LNCaP clone FGC (cell line): Measurements from ENCODE around the gene MACROH2A1.
A peak's percentile ranks its signal among the peaks of the same experiment; 100 is the strongest.

Source experiments
- DNase-seq: peaks from one replicate; pipeline ENCODE4 v3.0.0-alpha.2; 2011; ENCODE audit warnings: low read depth
- H3K4me3 ChIP-seq: 2 replicates; pipeline ENCODE4 v1.5.1; 2011; ENCODE audit warnings: mild to moderate bottlenecking, low read depth, low read length, control low read depth
- CTCF ChIP-seq: IDR thresholded peaks from 2 replicates; pipeline ENCODE4 v1.5.1; 2012; ENCODE audit warnings: mild to moderate bottlenecking; ENCODE audit not compliant: control insufficient read depth, insufficient read depth; ENCODE audit errors: extremely low read depth

The MACROH2A1 gene

DNA sequence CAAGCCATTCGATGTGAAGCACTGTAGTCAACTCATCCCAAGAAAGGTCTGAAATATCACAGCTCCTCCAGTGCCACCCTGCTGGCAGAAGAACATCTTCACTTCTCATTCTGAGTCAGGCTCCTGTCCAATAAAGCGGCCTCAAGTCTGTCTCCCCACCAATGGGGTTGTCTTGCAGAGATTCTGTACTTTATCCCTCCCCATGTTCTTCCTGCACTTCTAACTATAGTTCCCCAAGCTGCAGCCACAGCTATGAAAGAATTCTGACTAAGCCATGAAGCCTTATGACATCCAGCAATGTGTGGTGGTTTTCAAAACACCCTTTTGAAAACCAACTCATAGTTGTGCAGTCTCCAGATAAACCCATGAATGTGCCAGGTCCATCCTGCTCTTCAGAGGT lies 6.8 kb downstream of the MACROH2A1 start:
- no peak for DNase-seq
- no peak overlapping the region for H3K4me3 ChIP-seq
- TF ChIP-seq CTCF: no peak

DNA sequence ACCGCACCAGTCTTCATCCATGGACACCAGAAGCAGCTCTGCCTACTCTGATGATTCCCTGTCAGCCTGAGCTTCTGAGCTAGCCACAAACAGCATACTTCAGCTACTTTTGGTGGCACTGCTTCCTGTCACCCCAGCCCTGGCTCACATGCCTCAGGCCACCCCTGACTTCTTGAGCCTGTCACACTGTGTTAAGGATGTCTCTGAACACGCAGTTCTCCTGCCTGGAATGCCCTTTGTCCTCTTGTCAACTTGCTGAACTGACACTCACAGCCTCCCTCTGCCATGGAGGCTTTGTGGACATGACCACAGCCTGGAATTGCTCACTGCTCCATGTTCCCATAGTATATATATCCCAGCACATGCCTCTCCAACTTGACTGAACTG lies 7.2 kb downstream of the MACROH2A1 start:
- DNase-seq: no peak
- TF ChIP-seq CTCF: no peak
- no peak overlapping the region for H3K4me3 ChIP-seq

DNA sequence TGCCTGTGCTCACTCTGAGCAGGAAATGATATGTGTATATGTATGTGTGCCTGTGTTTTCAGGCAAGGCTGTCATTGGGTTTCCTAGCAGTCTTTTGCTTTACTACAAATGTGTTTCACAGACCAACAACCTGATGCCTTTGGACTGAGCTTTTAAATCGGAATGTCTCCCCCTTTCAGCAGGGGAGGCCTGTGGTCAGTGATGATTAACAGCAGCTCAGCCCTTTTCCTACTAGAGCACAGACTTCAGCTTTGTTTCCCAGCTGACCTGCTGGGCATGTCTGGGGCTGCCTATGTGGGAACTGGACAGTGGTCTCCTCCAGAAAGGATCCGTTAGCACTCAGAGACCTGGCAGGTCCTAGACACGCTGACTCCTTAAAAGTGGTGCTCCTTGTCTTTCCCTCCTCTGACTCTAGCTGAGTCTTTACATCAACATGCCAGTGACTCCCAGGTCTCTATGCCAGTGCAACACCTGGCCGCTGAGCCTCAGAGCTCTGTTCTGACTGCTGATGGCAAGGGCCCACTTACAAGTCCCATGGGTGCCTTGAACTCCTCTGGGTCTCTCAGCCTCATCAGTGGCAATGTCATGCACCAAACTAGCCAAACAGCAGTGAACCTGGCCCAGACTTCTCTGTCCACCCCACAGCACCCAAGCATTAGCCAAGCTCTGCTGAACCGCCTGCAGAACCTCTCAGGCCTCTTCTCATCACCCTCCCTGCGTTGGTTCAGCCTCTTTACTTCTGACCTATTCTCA lies 7.7 kb downstream of the MACROH2A1 start:
- no peak for TF ChIP-seq CTCF
- no peak overlapping the region for H3K4me3 ChIP-seq
- no peak for DNase-seq

GRCh38 chr5:135388860-135389435 lies 10.1 kb downstream of the MACROH2A1 start:
- no peak for TF ChIP-seq CTCF
- no peak for DNase-seq
- no peak overlapping the region for H3K4me3 ChIP-seq

DNA sequence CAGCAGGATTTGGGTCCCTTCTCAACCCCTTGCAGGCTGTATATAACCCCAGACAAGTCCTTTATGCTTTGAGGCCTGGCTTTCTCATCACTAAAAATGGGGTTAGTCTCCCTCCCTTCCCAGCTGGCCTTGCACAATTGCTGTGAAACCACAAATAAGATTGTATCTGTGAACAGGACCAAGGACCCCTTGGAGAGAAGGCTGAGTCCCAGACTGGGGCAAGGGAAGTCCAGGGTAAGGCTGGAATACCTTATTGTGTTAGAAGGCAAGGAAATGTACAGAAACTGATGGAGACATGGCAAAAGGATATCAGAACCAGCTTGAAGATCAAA lies 11.4 kb downstream of the MACROH2A1 start:
- no peak overlapping the region for H3K4me3 ChIP-seq
- TF ChIP-seq CTCF: no peak
- DNase-seq: no peak

- H3K4me3 ChIP-seq: no peak overlapping the region
- peak; percentile 67 for DNase-seq
- TF ChIP-seq CTCF: no peak
Observed at GRCh38 chr5:135386886-135387628, 12.0 kb downstream of the MACROH2A1 start.
